D721Med (cell line): ENCODE measurements around the gene SLCO1B3.
A peak's percentile ranks its signal among the peaks of the same experiment; 100 is the strongest.

Experiments used
- DNase-seq: peaks from one replicate; pipeline ENCODE4 v3.0.0; 2011; ENCODE audit warnings: low spot score; ENCODE audit not compliant: insufficient read length
- FAIRE-seq: peaks from 2 replicates; lab custom pipeline; 2011; peaks lifted over from hg19 to GRCh38; lab: Jason Lieb, UNC
- CTCF ChIP-seq: IDR thresholded peaks from 2 replicates; pipeline ENCODE4 v1.5.1; 2012; ENCODE audit warnings: mild to moderate bottlenecking, control low read depth; ENCODE audit not compliant: insufficient read depth; ENCODE audit errors: missing control alignments

Gene SLCO1B3

GRCh38 chr12:20868277-20868676, 57.8 kb downstream of the SLCO1B3 start:
- FAIRE-seq (no peak), DNase-seq (no peak)
- TF ChIP-seq CTCF, result no peak

DNA sequence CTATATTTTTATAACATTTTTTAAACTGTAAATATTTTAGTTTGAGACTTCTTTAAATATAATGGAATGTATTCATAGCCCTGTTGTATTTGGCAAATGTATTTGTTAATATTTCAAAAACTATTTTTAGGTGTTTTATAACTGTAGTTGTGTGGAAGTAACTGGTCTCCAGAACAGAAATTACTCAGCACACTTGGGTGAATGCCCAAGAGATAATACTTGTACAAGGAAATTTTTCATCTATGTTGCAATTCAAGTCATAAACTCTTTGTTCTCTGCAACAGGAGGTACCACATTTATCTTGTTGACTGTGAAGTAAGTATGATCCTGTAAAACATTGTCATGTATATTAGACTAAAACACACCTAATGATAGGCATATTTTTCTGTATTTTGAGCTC, 72.8 kb downstream of the SLCO1B3 start:
- DNase-seq, result no peak
- no peak for FAIRE-seq
- no peak for TF ChIP-seq CTCF

DNA sequence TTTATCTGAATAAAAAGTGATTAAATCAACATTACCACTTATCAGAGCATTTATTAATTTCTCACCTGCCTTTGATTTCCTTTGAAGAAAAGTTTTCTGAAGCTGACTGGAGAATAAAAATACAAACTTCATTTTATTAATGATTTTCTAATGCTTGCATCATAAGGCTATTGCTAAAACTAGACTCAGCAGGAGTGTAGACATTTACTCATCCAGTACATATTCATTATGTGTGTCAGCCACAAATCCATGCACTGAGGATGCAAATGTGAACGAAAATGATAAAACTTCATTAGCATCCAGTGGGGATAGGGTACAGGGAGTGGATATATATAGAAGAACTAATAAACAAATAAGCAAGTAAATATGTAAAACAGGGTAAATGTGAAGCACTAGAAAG, 74.6 kb downstream of the SLCO1B3 start:
- DNase-seq (no peak), FAIRE-seq (no peak)
- TF ChIP-seq CTCF, result no peak

DNA sequence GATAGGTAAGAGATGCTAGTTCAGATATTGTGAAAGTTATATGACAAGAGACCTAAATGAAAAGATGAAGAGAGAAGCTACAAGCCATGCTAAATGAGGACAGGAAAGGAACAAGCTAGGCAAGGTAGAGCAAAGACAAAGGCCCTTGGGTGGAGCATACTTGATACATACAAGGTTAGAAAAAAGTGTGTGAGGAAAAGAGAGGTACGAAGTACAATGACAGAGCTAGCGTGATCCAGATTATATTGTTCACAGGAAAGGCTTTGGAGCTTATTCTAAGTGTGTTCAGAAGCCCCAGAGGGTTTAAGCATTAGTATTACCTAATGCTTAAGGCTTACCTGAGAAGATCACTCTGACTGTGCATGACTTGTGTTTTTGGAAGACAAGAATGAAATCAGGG, 75.0 kb downstream of the SLCO1B3 start:
- FAIRE-seq, result peak; percentile 70
- TF ChIP-seq CTCF, result no peak

GRCh38 chr12:20917269-20917668, 106.8 kb downstream of the SLCO1B3 start:
- DNase-seq (no peak), FAIRE-seq (no peak)
- no peak for TF ChIP-seq CTCF

More for the DNA sequence above, 75.0 kb downstream of the SLCO1B3 start:
- no peak for DNase-seq

- no peak for FAIRE-seq
- no peak for DNase-seq
- no peak for TF ChIP-seq CTCF
These were observed 107.3 kb downstream of the SLCO1B3 start for GRCh38 chr12:20917819-20918218.

DNA sequence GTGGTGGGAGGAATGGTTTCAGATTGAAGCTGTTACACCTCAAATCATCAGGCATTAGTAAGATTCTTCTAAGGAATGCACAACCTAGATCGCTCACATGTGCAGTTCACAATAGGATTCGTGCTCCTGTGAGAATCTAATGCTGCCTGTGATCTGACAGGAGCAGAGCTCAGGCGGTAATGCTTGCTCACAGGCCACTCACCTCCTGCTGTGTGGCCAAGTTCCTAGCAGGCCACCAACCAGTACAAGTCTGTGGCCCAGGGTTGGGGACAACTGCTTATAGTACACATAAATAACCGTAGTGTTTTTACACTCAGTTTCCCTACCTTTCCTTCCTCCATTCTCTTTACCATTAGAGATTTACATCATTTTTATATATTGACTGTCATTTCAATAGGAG, 121.4 kb downstream of the SLCO1B3 start:
- TF ChIP-seq CTCF, result no peak
- FAIRE-seq (no peak), DNase-seq (no peak)
